ENCODE data around the gene MAP4K4. TPM values are rescaled to one million over a fixed set of nuclear protein-coding genes. Genes with fewer than 3 reads are reported as not detected.

The MAP4K4 gene
- total RNA-seq, 2 experiments from 2014 or later: 42.1 to 43.4 TPM

DNA sequence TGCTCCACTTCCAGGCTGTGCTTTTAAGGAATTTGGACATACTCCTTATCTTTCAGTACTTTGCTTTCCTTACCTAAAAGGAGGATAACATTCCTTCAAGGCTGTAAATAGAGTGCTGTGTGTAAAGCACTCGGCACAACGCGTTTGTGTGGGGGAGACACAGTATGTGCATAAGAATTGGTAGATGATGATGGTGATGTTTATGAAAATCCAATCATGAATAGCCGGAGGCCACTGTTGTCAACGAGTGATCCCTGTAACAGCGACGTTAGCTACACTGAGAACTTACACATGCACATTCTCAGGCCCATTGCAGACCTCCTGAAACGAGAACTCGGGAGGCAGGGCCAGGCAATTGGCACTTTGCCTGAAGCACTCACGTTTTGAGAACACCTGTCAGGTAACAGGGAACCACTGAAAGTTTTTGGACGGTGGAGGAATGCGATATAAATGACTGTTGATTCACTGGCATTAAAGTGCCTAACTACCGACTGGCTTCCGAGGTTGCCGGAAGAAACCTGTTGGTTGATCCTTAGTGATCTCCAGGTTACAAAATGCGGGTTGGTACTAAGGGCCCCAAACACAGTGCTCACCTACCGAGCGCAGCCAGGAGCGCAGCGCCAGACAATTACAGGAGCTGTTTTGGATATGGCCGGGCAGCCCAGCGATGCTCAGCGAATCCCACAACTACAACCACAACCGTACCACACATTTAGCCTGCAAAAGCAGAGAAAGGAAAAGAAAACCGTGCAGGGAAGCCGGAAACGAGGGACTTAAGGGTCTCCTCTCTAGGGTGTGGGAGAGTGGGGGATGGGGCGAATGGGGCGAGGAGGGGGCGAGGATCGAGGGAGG, 1.0 kb upstream of the MAP4K4 start:
- intact Hi-C loops (cut with micrococcal nuclease): no loop called here
- Mint-ChIP-seq H3K4me1 (ENCODE audit: low read depth) (peaks cover 28% of the 10 kb centered on the region), H3K27ac (peak overlapping the region; percentile 78), H3K36me3 (peaks cover 2% of the 10 kb centered on the region), H3K4me3 (peak overlapping the region; percentile 79), H3K9me3 (peaks cover 3% of the 10 kb centered on the region), H3K27me3 (no peaks in the 10 kb centered on the region)
- DNase-seq: no peak
- CTCF ChIA-PET: interaction anchor here (0.6 to 3.3 kb wide), 11 partner anchors 14 to 354 kb away, joined by 3 to 17 read pairs (median 3); no protein-coding TSS in a partner anchor
- POLR2A ChIA-PET: interaction anchor here (0.6 to 4.3 kb wide), 9 partner anchors 9 to 222 kb away, joined by 3 to 43 read pairs (median 4); partner anchors contain the start of gene RFX8

DNA sequence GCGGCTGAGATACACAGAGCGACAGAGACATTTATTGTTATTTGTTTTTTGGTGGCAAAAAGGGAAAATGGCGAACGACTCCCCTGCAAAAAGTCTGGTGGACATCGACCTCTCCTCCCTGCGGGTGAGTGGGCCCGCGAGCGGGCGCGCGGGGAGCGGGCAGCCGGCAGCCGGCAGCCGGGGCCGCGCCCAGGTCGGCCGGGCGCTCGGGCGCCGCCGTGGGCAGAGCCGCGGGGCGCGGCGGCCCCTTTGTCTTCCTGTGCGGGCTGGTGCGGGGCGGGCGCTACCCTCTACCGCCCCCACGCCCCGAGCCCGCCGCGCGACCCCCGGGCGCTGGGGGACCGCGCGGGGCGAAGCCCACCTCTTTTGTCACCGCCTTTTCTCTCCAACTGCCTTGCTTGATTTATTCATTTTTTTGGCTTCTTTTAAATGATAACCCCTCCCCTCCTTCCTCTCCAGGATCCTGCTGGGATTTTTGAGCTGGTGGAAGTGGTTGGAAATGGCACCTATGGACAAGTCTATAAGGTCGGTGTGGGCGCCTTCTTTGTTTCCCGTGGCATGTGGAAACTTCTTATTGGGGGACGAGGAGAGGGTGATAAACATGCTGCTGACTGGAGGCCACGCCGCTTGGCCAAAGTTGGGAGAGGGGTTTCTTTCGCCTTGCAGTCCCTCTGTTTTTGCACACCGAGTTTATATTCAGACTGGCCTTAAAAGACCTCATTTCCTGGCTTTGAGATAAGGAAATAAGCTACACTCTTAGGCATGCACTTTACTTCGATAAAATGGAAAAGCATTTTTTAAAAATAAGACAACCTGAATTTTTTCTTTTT, 722 bp downstream of the MAP4K4 start:
- POLR2A ChIA-PET: interaction anchor here (1.1 to 4.3 kb wide), 4 partner anchors 8 to 76 kb away, joined by 3 to 43 read pairs (median 5); no protein-coding TSS in a partner anchor
- H3K4me1 Mint-ChIP-seq (ENCODE audit: low read depth): peaks cover 27% of the 10 kb centered on the region
- no peak overlapping the region for H3K27ac Mint-ChIP-seq
- CTCF ChIA-PET: interaction anchor here (0.7 to 3.3 kb wide), 12 partner anchors 13 to 133 kb away, joined by 3 to 17 read pairs (median 3); no protein-coding TSS in a partner anchor
- H3K4me3 Mint-ChIP-seq: peak overlapping the region; percentile 52
- peak; percentile 33 for DNase-seq
- peaks cover 3% of the 10 kb centered on the region for H3K9me3 Mint-ChIP-seq
- no peaks in the 10 kb centered on the region for H3K27me3 Mint-ChIP-seq
- intact Hi-C loops (cut with micrococcal nuclease): loop anchor here (2.0 kb wide), 2 partner anchors 45 to 133 kb away; no protein-coding TSS in a partner anchor
- H3K36me3 Mint-ChIP-seq: peaks cover 10% of the 10 kb centered on the region

DNA sequence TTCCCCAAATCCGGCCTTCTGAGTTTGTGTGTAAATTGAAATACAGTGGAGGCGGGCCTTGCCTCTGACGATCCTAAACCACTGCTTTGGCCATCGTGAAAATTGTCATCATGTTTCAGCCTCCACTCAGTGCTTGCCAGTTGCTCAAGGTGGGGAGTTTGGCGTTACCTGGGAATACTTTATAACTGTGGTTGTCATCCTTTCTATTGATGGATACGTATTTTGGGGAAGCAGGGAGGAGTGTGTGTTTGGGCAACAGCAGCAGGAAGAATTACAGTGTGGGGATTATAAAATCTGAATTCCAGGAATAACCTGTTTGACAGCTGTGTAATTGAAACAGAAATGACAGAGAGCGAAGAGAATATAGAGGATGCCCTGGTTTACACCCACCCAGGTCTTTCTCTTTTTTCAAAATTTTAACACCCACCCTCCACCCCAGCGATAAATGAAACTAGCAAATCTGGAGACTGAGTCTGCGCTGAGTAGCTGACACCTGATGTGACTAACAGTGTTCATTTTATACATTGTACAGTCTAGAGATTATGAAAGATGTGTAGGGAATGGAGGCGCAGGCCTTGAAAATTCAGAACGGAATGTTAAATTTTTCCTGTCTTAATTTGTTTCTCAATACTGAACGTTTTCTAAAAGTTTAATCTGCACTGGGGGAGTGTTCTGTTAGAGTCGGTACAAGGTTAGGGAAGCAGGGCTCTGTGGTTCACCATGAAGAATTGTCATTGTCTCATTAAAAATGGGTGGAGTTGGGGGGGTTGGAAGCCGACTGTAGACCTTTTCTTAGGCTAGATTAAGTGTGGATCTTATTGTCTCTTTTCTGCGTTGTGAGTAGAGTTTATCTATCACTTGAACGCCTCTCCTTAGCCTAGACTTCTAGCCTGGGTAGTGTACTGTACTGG, 1.6 kb downstream of the MAP4K4 start:
- peak; percentile 51 for DNase-seq
- CTCF ChIA-PET: interaction anchor here (0.7 to 3.3 kb wide), 13 partner anchors 12 to 280 kb away, joined by 3 to 17 read pairs (median 3); no protein-coding TSS in a partner anchor
- POLR2A ChIA-PET: interaction anchor here (1.1 to 4.3 kb wide), 7 partner anchors 11 to 76 kb away, joined by 3 to 43 read pairs (median 3); no protein-coding TSS in a partner anchor
- Mint-ChIP-seq H3K36me3 (peaks cover 10% of the 10 kb centered on the region), H3K27me3 (no peaks in the 10 kb centered on the region), H3K4me1 (ENCODE audit: low read depth) (peaks cover 34% of the 10 kb centered on the region), H3K4me3 (no peak overlapping the region), H3K9me3 (peaks cover 3% of the 10 kb centered on the region), H3K27ac (no peak overlapping the region)
- intact Hi-C loops (cut with micrococcal nuclease): loop anchor here (1.0 to 2.0 kb wide), 3 partner anchors 20 to 132 kb away; no protein-coding TSS in a partner anchor

DNA sequence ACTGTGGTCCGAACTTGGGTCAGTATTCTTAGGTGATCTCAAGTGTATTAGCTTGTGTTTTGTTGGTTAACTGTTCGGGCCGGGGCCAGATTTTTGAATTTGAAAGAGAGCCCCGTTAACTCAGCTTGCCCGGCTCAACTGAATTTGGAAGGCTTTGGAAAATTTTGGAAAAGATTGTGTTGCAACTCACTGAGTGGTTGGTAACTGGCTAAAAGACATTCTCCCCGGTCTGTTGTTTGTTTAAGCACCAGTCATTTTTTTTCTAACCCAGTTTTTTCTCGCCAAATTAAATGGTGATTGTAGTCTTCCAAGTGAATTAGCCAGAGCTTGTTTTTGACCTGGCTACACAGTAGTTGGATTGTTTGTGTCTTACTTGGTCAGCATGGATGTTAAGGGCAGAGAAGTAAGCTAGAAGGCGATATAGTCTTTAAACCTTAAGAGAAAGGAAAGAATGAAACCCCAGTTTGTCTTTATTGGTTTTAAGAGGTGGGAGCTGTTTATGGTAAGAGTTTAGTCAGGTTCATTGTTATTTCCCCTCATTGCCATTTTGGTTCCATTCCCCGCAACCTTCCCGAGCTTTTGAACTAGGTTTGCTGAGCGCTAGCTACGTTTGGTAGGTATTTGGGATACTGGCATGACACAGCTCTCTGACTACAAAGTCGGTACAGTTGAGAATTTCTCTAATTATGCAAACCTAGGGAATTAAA, 2.4 kb downstream of the MAP4K4 start:
- Mint-ChIP-seq H3K27ac (no peak overlapping the region), H3K27me3 (no peaks in the 10 kb centered on the region), H3K4me3 (no peak overlapping the region), H3K4me1 (ENCODE audit: low read depth) (peaks cover 42% of the 10 kb centered on the region), H3K36me3 (peaks cover 10% of the 10 kb centered on the region), H3K9me3 (no peaks in the 10 kb centered on the region)
- ChIA-PET CTCF (interaction anchor here (0.6 to 3.3 kb wide), 11 partner anchors 19 to 281 kb away, joined by 3 to 17 read pairs (median 4); no protein-coding TSS in a partner anchor), POLR2A (interaction anchor here (0.9 to 4.3 kb wide), 7 partner anchors 10 to 77 kb away, joined by 3 to 43 read pairs (median 3); no protein-coding TSS in a partner anchor)
- no peak for DNase-seq
- intact Hi-C loops (cut with micrococcal nuclease): loop anchor here (1.0 to 10.0 kb wide), 5 partner anchors 19 to 665 kb away; no protein-coding TSS in a partner anchor

DNA sequence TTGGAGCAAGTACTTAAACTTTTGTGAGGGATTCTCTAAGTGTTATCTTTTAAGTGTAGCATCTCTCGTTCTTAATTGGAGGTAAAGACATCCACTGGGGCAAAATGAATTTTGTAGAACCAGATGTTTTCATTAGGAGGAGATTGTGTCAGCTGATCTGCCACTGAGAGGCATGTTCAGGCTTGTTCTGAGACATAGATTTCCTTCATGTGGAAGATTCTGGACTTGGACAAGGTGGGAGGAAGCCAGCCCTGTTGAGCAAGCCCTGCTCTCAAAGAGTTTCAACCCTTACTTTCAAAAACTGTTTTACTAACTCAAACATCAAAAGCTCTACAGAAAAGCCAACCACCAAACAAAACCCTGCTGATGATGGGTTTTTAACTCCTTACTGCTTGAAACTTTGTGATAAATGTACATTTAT, 6.5 kb downstream of the MAP4K4 start:
- Mint-ChIP-seq H3K4me1 (ENCODE audit: low read depth) (peaks cover 74% of the 10 kb centered on the region), H3K27ac (peak overlapping the region; percentile 87), H3K36me3 (peaks cover 10% of the 10 kb centered on the region), H3K27me3 (no peaks in the 10 kb centered on the region), H3K9me3 (no peaks in the 10 kb centered on the region), H3K4me3 (peak overlapping the region; percentile 62)
- intact Hi-C loops (cut with micrococcal nuclease): loop anchor here (5.0 to 10.0 kb wide), 2 partner anchors 132 to 661 kb away; no protein-coding TSS in a partner anchor
- ChIA-PET CTCF (interaction anchor here (0.6 to 2.5 kb wide), 5 partner anchors 13 to 284 kb away, joined by 3 to 9 read pairs (median 6); no protein-coding TSS in a partner anchor), POLR2A (interaction anchor here (1.0 to 3.8 kb wide), 3 partner anchors 15 to 127 kb away, joined by 3 to 32 read pairs (median 4); no protein-coding TSS in a partner anchor)
- DNase-seq: peak; percentile 59

DNA sequence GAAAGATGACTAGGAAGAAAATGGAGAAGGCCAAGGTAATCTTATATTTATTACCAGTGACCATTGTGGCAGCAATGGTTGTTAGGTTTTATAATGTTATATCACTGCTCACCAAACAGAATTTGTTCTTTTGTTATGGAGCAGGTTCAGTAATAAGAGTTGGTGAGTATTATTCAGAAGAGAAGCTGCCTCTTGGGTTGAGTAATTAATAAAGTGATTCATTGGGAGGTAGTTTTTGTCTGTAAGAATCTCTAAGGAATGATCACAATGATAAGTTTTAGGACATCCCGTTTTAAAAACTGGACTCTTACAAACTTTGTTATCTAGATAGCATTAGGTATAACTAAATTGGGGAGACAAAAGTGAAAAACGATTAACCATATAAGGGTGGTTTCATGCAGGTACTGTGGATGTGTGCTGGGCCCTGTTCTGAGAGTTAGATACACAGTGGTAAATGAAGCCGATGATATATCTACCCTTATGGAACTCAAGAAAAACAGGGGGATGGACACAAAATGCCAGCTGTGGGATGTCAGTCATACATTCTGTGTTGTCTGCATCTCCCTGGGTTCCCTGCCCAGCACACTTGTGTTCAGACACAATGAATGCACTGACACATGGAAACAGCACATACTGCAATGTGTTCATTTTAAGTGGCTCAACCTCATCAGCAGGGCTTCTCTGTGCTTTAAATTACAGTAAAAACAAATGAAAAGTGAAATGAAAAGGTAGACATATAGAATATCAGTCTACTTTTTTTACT, 7.5 kb downstream of the MAP4K4 start:
- intact Hi-C loops (cut with micrococcal nuclease): loop anchor here (5.0 to 10.0 kb wide), 2 partner anchors 133 to 660 kb away; no protein-coding TSS in a partner anchor
- H3K27ac Mint-ChIP-seq: peak overlapping the region; percentile 87
- H3K36me3 Mint-ChIP-seq: peaks cover 10% of the 10 kb centered on the region
- POLR2A ChIA-PET: interaction anchor here (1.0 to 3.8 kb wide), 7 partner anchors 8 to 126 kb away, joined by 3 to 32 read pairs (median 3); partner anchors contain the start of gene MAP4K4
- H3K27me3 Mint-ChIP-seq: no peaks in the 10 kb centered on the region
- peaks cover 81% of the 10 kb centered on the region for H3K4me1 Mint-ChIP-seq (ENCODE audit: low read depth)
- no peak overlapping the region for H3K4me3 Mint-ChIP-seq
- CTCF ChIA-PET: interaction anchor here (1.0 to 2.5 kb wide), 8 partner anchors 12 to 125 kb away, joined by 3 to 9 read pairs (median 6); no protein-coding TSS in a partner anchor
- DNase-seq: peak; percentile 30
- no peaks in the 10 kb centered on the region for H3K9me3 Mint-ChIP-seq

DNA sequence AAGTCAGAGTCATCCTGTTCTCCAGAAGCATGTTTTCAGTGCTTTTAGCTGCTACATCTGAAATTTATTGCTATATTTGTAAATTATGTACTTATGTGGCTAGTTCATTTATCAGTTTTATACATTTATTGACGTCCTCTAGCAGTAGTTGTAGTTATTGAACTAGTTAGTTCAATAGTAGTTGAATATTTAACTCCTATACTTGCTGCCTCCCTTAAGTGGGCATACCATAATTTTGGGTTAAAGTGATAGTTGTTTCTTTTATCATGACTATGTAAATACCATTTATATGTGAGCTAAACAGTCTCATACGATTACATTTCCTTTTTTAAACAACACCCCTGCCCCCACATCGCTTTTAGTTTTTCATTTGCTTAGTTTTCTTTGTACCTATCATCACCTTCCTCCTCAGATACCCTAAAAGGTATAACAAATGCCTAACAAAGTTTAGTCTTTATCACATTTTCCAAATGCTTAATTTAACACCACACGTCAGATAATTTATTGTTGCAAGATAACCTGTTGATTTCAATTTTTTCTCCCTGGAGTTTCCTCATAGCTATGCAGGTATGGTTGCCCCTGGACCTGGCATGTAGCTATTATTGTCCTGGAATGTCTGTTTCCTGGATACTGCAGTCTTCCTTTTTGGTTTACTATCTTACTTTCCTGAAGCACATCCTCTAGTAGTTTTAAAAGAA, 8.8 kb downstream of the MAP4K4 start:
- H3K27me3 Mint-ChIP-seq: no peaks in the 10 kb centered on the region
- H3K4me1 Mint-ChIP-seq (ENCODE audit: low read depth): peaks cover 84% of the 10 kb centered on the region
- intact Hi-C loops (cut with micrococcal nuclease): loop anchor here (1.0 to 10.0 kb wide), 3 partner anchors 13 to 659 kb away; no protein-coding TSS in a partner anchor

DNA sequence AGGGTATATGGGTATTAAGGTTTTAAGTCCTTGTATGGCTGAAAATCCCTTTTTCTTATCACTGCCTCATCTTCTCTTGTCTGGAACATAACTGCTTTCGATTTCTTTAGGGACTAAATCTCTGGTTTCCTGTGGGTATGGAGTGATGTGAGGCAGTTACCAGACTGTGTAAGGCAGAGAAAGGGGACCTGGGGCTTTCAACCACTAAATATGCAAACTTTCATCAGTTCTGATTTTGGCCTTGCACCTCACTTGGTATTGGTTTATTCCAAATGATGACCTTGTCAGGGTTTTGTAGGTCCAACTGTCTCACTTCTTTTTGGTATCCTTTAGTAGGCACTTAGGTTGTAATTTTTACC, 9.3 kb downstream of the MAP4K4 start:
- Mint-ChIP-seq H3K27me3 (no peaks in the 10 kb centered on the region), H3K4me3 (peak overlapping the region; percentile 40), H3K9me3 (no peaks in the 10 kb centered on the region), H3K4me1 (ENCODE audit: low read depth) (peaks cover 86% of the 10 kb centered on the region), H3K27ac (peak overlapping the region; percentile 69), H3K36me3 (peaks cover 8% of the 10 kb centered on the region)
- intact Hi-C loops (cut with micrococcal nuclease): loop anchor here (1.0 to 10.0 kb wide), 3 partner anchors 13 to 658 kb away; no protein-coding TSS in a partner anchor
- peak; percentile 35 for DNase-seq
- ChIA-PET POLR2A (interaction anchor here (0.8 to 3.8 kb wide), 2 partner anchors 12 to 30 kb away, joined by 4 to 32 read pairs; no protein-coding TSS in a partner anchor), CTCF (interaction anchor here (1.4 to 1.5 kb wide), 2 partner anchors 10 to 29 kb away, joined by 4 to 8 read pairs; no protein-coding TSS in a partner anchor)

More for the DNA sequence above, 8.8 kb downstream of the MAP4K4 start:
- Mint-ChIP-seq H3K9me3 (no peaks in the 10 kb centered on the region), H3K27ac (peak overlapping the region; percentile 69), H3K4me3 (peak overlapping the region; percentile 40), H3K36me3 (peaks cover 8% of the 10 kb centered on the region)
- ChIA-PET CTCF (interaction anchor here (1.0 to 1.5 kb wide), 5 partner anchors 11 to 124 kb away, joined by 4 to 8 read pairs (median 4); no protein-coding TSS in a partner anchor), POLR2A (interaction anchor here (0.8 to 3.8 kb wide), 4 partner anchors 9 to 39 kb away, joined by 3 to 32 read pairs (median 4); partner anchors contain the start of gene MAP4K4)
- no peak for DNase-seq

All from activated CD4-positive, alpha-beta memory T cell treated with anti-CD3 and anti-CD28 coated beads for 36 hours (primary cell).